NB4 (cell line): ENCODE results near the gene RPS23.

ENCODE experiments used
- POLR2A ChIP-seq: IDR thresholded peaks from 2 replicates; pipeline ENCODE4 v1.6.1; 2011; ENCODE audit warnings: mild to moderate bottlenecking; ENCODE audit not compliant: insufficient read length; ENCODE audit errors: extremely low read depth
- TF ChIP-seq, protein P1 (sequence below): IDR thresholded peaks from one replicate; pipeline ENCODE4 v1.5.1; 2012; ENCODE audit warnings: low read depth, low read length
- TF ChIP-seq, protein P2 (sequence below): IDR thresholded peaks from 2 replicates; pipeline ENCODE4 v1.6.1; 2011; ENCODE audit warnings: low read depth, low read length

DNA sequence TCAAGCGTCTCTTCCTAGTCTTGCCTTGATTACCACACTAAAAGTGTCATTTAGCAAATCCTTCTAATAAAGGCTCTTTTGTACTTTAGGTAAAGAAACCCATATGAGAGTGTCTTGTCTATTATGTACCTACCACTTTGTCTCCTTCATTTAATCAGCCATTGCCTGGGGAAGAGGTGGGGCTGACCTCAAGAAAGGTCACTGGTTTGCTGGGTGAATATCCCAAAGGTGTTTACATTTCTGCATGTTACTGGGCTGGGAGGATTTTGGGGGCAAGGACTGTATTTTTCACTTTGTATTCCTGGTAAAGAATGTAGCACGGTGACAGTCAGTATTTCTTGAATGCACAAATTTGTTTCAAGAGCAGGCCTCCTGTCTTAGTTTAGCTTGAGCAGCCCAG is 11.9 kb upstream of the RPS23 start:
- TF ChIP-seq, protein P1, sequence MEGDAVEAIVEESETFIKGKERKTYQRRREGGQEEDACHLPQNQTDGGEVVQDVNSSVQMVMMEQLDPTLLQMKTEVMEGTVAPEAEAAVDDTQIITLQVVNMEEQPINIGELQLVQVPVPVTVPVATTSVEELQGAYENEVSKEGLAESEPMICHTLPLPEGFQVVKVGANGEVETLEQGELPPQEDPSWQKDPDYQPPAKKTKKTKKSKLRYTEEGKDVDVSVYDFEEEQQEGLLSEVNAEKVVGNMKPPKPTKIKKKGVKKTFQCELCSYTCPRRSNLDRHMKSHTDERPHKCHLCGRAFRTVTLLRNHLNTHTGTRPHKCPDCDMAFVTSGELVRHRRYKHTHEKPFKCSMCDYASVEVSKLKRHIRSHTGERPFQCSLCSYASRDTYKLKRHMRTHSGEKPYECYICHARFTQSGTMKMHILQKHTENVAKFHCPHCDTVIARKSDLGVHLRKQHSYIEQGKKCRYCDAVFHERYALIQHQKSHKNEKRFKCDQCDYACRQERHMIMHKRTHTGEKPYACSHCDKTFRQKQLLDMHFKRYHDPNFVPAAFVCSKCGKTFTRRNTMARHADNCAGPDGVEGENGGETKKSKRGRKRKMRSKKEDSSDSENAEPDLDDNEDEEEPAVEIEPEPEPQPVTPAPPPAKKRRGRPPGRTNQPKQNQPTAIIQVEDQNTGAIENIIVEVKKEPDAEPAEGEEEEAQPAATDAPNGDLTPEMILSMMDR = no peak
- TF ChIP-seq, protein P2, sequence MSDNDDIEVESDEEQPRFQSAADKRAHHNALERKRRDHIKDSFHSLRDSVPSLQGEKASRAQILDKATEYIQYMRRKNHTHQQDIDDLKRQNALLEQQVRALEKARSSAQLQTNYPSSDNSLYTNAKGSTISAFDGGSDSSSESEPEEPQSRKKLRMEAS = no peak
- TF ChIP-seq POLR2A = no peak
